Measurements from ENCODE around the gene CDK19. TPM values are rescaled to one million over a fixed set of nuclear protein-coding genes. Genes with fewer than 3 reads are reported as not detected.
A peak's percentile ranks its signal among the peaks of the same experiment; 100 is the strongest.

Gene CDK19
- total and polyA plus RNA-seq, 2 of the 13 experiments (the other 11 are each of a cell fraction or from before 2014, with no cell fraction given) = 13.4 to 27.0 TPM

DNA sequence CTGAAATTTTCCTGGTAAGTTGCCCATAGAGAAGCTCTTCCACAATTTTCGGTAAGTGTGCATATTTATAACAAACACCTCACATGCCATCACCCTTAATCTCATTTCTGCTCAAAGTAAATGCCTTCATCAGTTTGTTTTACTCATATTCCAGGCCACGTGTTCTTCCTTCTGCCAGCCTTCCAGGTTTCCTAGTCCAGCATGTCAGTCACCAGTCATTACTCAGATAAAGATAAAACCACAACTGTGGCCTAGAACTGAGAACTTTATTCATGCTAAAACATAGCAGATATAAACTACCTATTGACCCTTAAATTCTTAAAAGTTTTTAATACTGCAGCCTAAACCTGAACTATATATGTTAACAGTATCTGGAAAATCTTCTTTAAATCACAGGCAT lies 189.4 kb downstream of the CDK19 start (continued):
- TF ChIP-seq ZHX2 (IDR thresholded peaks at IDR 0.05; ENCODE audit: low read depth) (no peak), ZHX2 (CRISPR knock-in tag; IDR thresholded peaks at IDR 0.05; ENCODE audit: borderline replicate concordance) (no peak), ZNF263 (CRISPR knock-in tag; IDR thresholded peaks at IDR 0.05) (no peak), THYN1 (CRISPR knock-in tag; IDR thresholded peaks at IDR 0.05; ENCODE audit: borderline replicate concordance, low read depth) (no peak)

DNA sequence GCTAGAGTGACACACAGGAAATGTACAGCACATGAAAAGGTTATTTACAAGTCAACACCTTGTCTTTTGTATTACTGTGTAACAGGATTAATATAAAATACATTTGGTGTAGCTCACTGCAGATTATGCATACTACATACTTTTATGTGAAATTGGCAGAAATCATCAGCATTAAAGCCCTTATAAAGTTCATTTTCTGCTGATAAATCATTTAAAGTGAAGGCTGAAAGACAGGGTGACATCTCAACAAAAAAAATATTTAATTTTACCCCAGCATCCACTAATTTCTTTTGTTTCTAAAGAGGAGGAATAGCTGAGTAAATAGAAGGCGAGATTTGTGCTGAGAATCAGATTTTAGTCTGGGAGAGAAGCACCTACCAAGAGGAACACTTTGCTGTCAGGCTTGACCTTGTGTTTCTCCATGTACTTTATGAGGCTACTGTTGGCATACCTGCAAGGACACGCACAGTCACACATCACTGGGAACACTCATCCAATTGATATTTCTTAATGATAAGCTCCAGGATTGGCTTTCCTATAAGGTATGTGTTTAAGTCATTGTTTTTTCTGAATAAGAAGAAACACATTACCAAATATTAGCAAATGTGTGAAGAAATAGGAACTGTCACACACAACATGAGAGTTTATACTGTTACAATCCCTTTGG lies 192.2 kb downstream of the CDK19 start:
- no TSS peak for BruUV-seq (replicated peaks)
- FAIRE-seq = no peak
- WGBS (ENCODE audit: low lambda C conversion rate) = 97% methylated on average over 2 of the region's 2 CpGs
- intact Hi-C loops (cut with micrococcal nuclease; ENCODE audit: unreplicated experiment) = no loop called here
- Histone ChIP-seq H3K4me3 (replicated peaks in 1 of 3; ENCODE audit: insufficient read depth in 1 of 3, low read depth in 2 of 3, low read length in 3 of 3) (no peak overlapping the region), H3K9me3 (ENCODE audit: low read length) (no peaks in the 10 kb centered on the region), H2AFZ (ENCODE audit: low read length) (no peak overlapping the region), H3K4me1 (ENCODE audit: insufficient read depth, low read length) (peaks cover 37% of the 10 kb centered on the region), H3K27me3 (ENCODE audit: control insufficient read depth in 1 of 2, insufficient read depth in 2 of 2, low read length in 2 of 2) (no peaks in the 10 kb centered on the region), H3K36me3 (replicated peaks in 1 of 2; ENCODE audit: control insufficient read depth in 1 of 2, insufficient read depth in 2 of 2, low read length in 2 of 2) (peaks cover 16 to 63% of the 10 kb centered on the region in 2 experiments), H3K27ac (ENCODE audit: extremely low read length, insufficient read depth, low read length) (no peak overlapping the region), H3K9ac (ENCODE audit: insufficient read depth, low read depth, low read length) (no peak overlapping the region), H3K4me2 (ENCODE audit: low read depth, low read length) (no peak overlapping the region), H3K79me2 (ENCODE audit: insufficient read depth, low read length) (no peaks in the 10 kb centered on the region), H4K20me1 (ENCODE audit: insufficient read depth, low read length) (no peaks in the 10 kb centered on the region)
- CTCF ChIA-PET (ENCODE audit: low intra/inter-chr PET ratio, low total read pairs) = no interaction called here
- POLR2A ChIA-PET = no interaction called here
- no peak for DNase-seq (ENCODE audit: low spot score)
- in situ Hi-C loops (cut with HindIII; ENCODE audit: extremely low pct_ligation_motif_present, low pct_unique_long_range_greater_than_20kb) = no loop called here
- no peak for ATAC-seq
- TF ChIP-seq ZNF251 (CRISPR knock-in tag; IDR thresholded peaks at IDR 0.05) (no peak), MAFK (conservative IDR thresholded peaks at IDR 0.05 in 1 of 2, IDR thresholded peaks at IDR 0.05 in 1 of 2; ENCODE audit: low read length in 2 of 2) (peak; percentile 8 to 64; a peak in 2 of 4 replicates), ZSCAN29 (CRISPR knock-in tag; conservative IDR thresholded peaks at IDR 0.05) (no peak)
- TF ChIP-seq, protein P1, sequence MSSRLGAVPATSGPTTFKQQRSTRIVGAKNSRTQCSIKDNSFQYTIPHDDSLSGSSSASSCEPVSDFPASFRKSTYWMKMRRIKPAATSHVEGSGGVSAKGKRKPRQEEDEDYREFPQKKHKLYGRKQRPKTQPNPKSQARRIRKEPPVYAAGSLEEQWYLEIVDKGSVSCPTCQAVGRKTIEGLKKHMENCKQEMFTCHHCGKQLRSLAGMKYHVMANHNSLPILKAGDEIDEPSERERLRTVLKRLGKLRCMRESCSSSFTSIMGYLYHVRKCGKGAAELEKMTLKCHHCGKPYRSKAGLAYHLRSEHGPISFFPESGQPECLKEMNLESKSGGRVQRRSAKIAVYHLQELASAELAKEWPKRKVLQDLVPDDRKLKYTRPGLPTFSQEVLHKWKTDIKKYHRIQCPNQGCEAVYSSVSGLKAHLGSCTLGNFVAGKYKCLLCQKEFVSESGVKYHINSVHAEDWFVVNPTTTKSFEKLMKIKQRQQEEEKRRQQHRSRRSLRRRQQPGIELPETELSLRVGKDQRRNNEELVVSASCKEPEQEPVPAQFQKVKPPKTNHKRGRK (CRISPR knock-in tag; IDR thresholded peaks at IDR 0.05) = no peak
- TF ChIP-seq, protein P2, sequence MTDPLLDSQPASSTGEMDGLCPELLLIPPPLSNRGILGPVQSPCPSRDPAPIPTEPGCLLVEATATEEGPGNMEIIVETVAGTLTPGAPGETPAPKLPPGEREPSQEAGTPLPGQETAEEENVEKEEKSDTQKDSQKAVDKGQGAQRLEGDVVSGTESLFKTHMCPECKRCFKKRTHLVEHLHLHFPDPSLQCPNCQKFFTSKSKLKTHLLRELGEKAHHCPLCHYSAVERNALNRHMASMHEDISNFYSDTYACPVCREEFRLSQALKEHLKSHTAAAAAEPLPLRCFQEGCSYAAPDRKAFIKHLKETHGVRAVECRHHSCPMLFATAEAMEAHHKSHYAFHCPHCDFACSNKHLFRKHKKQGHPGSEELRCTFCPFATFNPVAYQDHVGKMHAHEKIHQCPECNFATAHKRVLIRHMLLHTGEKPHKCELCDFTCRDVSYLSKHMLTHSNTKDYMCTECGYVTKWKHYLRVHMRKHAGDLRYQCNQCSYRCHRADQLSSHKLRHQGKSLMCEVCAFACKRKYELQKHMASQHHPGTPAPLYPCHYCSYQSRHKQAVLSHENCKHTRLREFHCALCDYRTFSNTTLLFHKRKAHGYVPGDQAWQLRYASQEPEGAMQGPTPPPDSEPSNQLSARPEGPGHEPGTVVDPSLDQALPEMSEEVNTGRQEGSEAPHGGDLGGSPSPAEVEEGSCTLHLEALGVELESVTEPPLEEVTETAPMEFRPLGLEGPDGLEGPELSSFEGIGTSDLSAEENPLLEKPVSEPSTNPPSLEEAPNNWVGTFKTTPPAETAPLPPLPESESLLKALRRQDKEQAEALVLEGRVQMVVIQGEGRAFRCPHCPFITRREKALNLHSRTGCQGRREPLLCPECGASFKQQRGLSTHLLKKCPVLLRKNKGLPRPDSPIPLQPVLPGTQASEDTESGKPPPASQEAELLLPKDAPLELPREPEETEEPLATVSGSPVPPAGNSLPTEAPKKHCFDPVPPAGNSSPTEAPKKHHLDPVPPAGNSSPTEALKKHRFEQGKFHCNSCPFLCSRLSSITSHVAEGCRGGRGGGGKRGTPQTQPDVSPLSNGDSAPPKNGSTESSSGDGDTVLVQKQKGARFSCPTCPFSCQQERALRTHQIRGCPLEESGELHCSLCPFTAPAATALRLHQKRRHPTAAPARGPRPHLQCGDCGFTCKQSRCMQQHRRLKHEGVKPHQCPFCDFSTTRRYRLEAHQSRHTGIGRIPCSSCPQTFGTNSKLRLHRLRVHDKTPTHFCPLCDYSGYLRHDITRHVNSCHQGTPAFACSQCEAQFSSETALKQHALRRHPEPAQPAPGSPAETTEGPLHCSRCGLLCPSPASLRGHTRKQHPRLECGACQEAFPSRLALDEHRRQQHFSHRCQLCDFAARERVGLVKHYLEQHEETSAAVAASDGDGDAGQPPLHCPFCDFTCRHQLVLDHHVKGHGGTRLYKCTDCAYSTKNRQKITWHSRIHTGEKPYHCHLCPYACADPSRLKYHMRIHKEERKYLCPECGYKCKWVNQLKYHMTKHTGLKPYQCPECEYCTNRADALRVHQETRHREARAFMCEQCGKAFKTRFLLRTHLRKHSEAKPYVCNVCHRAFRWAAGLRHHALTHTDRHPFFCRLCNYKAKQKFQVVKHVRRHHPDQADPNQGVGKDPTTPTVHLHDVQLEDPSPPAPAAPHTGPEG (CRISPR knock-in tag; IDR thresholded peaks at IDR 0.05) = no peak

Data from HepG2 (cell line).